Measurements from ENCODE around the gene GPR137.
"Not testable (repeated sequence)": the region's sequence is repeated elsewhere in the genome, so short reads cannot be mapped to it uniquely, and the experiment has no call there.

The GPR137 gene

DNA sequence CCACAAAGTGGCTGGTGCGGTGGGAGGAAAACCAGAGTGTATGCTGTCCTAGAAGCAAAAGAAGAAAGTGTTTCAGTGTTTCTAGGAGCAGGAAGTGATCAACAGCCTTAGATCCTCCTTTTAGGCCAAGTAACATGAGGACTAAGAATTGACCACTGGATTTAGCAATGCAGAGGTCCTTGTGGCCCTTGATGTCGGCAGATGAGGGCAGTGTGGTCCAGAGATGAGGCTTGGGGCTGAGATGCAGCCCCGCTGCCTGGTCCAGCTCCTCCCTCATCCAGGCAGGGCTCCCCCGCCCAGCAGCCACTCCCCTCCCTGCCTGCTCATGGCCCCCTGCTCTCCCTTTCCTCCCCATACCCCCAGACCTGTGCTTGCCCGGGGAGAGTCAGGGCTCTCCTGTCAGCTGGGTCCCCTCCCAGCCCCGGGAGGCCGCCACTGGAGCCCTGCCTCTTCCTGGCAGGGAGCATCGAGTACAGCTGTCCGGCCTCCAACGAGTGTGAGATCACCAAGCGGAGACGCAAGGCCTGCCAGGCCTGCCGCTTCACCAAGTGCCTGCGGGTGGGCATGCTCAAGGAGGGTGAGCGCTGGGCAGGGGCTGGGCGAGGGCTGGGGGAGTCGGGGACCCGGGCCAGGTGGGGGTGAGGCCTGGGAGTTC is 28.0 kb downstream of the GPR137 start:
- no peak overlapping the region for H3K4me3 ChIP-seq
- no peak overlapping the region for H3K27ac ChIP-seq
- H3K36me3 ChIP-seq (ENCODE audit: insufficient read depth, low read length), result peaks cover 5% of the 10 kb centered on the region; the same call in 1 of the 2 replicates
- no peak for TF ChIP-seq EZH2 (IDR thresholded peaks at IDR 0.05)
- TF ChIP-seq FOXP2 (optimal IDR thresholded peaks at IDR 0.05; ENCODE audit: control extremely low read depth, extremely low read length, insufficient read depth), result no peak
- no peak for TF ChIP-seq POLR2AphosphoS5 (IDR thresholded peaks at IDR 0.05; ENCODE audit: borderline replicate concordance, low read depth, low read length)
- DNase-seq (ENCODE audit: low read depth, low spot score), result no peak
- H3K9me3 ChIP-seq (ENCODE audit: low read depth, low read length), result no peaks in the 10 kb centered on the region
- no peak overlapping the region for H3K9ac ChIP-seq (ENCODE audit: insufficient read length)

- Histone ChIP-seq H3K9ac (ENCODE audit: insufficient read length) (no peak overlapping the region), H3K36me3 (ENCODE audit: insufficient read depth, low read length) (peaks cover 5% of the 10 kb centered on the region; the same call in 1 of the 2 replicates), H3K27ac (no peak overlapping the region), H3K4me3 (no peak overlapping the region), H3K9me3 (ENCODE audit: low read depth, low read length) (no peaks in the 10 kb centered on the region)
- DNase-seq (ENCODE audit: low read depth, low spot score), result no peak
- TF ChIP-seq EZH2 (IDR thresholded peaks at IDR 0.05) (no peak), FOXP2 (optimal IDR thresholded peaks at IDR 0.05; ENCODE audit: control extremely low read depth, extremely low read length, insufficient read depth) (no peak), POLR2AphosphoS5 (IDR thresholded peaks at IDR 0.05; ENCODE audit: borderline replicate concordance, low read depth, low read length) (no peak)
Observed at GRCh38 chr11:64314146-64314804, 28.6 kb downstream of the GPR137 start.

- H3K27ac ChIP-seq, result no peak overlapping the region
- H3K36me3 ChIP-seq (ENCODE audit: insufficient read depth, low read length), result peaks cover 5% of the 10 kb centered on the region; the same call in 1 of the 2 replicates
- H3K9ac ChIP-seq (ENCODE audit: insufficient read length), result no peak overlapping the region
- no peaks in the 10 kb centered on the region for H3K9me3 ChIP-seq (ENCODE audit: low read depth, low read length)
- DNase-seq (ENCODE audit: low read depth, low spot score), result no peak
- TF ChIP-seq EZH2 (IDR thresholded peaks at IDR 0.05) (no peak), FOXP2 (optimal IDR thresholded peaks at IDR 0.05; ENCODE audit: control extremely low read depth, extremely low read length, insufficient read depth) (no peak), POLR2AphosphoS5 (IDR thresholded peaks at IDR 0.05; ENCODE audit: borderline replicate concordance, low read depth, low read length) (no peak)
- H3K4me3 ChIP-seq, result no peak overlapping the region
Observed at GRCh38 chr11:64314805-64315561, 29.3 kb downstream of the GPR137 start.

DNA sequence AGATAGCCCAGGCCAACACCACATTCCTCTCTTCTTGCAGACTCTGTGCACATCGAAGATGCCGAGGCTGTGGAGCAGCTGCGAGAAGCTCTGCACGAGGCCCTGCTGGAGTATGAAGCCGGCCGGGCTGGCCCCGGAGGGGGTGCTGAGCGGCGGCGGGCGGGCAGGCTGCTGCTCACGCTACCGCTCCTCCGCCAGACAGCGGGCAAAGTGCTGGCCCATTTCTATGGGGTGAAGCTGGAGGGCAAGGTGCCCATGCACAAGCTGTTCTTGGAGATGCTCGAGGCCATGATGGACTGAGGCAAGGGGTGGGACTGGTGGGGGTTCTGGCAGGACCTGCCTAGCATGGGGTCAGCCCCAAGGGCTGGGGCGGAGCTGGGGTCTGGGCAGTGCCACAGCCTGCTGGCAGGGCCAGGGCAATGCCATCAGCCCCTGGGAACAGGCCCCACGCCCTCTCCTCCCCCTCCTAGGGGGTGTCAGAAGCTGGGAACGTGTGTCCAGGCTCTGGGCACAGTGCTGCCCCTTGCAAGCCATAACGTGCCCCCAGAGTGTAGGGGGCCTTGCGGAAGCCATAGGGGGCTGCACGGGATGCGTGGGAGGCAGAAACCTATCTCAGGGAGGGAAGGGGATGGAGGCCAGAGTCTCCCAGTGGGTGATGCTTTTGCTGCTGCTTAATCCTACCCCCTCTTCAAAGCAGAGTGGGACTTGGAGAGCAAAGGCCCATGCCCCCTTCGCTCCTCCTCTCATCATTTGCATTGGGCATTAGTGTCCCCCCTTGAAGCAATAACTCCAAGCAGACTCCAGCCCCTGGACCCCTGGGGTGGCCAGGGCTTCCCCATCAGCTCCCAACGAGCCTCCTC is 30.2 kb downstream of the GPR137 start:
- DNase-seq (ENCODE audit: low read depth, low spot score); H3K9me3 ChIP-seq (ENCODE audit: low read depth, low read length); H3K36me3 ChIP-seq (ENCODE audit: insufficient read depth, low read length): not testable (repeated sequence)
- peak; percentile 10; the same call in 1 of the 2 replicates for TF ChIP-seq POLR2AphosphoS5 (IDR thresholded peaks at IDR 0.05; ENCODE audit: borderline replicate concordance, low read depth, low read length)
- Histone ChIP-seq H3K9ac (ENCODE audit: insufficient read length) (peak overlapping the region; percentile 97), H3K27ac (peak overlapping the region; percentile 100; the same call in 1 of the 2 replicates), H3K4me3 (peak overlapping the region; percentile 96)

- DNase-seq (ENCODE audit: low read depth, low spot score), result no peak
- Histone ChIP-seq H3K4me3 (peak overlapping the region; percentile 96), H3K9ac (ENCODE audit: insufficient read length) (peak overlapping the region; percentile 97), H3K36me3 (ENCODE audit: insufficient read depth, low read length) (peaks cover 5% of the 10 kb centered on the region; the same call in 1 of the 2 replicates), H3K9me3 (ENCODE audit: low read depth, low read length) (no peaks in the 10 kb centered on the region), H3K27ac (peak overlapping the region; percentile 100)
- TF ChIP-seq POLR2AphosphoS5 (IDR thresholded peaks at IDR 0.05; ENCODE audit: borderline replicate concordance, low read depth, low read length) (no peak), FOXP2 (optimal IDR thresholded peaks at IDR 0.05; ENCODE audit: control extremely low read depth, extremely low read length, insufficient read depth) (no peak), EZH2 (IDR thresholded peaks at IDR 0.05) (no peak)
Observed at GRCh38 chr11:64316672-64317324, 31.1 kb downstream of the GPR137 start.

- H3K27ac ChIP-seq, result peak within 1 kb of the TSS; percentile 100
- H3K9ac ChIP-seq (ENCODE audit: insufficient read length), result peak within 1 kb of the TSS; percentile 97
- peak; percentile 92 for DNase-seq (ENCODE audit: low read depth, low spot score)
- peak within 1 kb of the TSS; percentile 96 for H3K4me3 ChIP-seq
- no peak for TF ChIP-seq EZH2 (IDR thresholded peaks at IDR 0.05)
- peak; percentile 92 for TF ChIP-seq POLR2AphosphoS5 (IDR thresholded peaks at IDR 0.05; ENCODE audit: borderline replicate concordance, low read depth, low read length)
- H3K36me3 ChIP-seq (ENCODE audit: insufficient read depth, low read length), result peaks cover 5% of the 10 kb centered on the region; the same call in 1 of the 2 replicates
- no peaks in the 10 kb centered on the region for H3K9me3 ChIP-seq (ENCODE audit: low read depth, low read length)
Observed at GRCh38 chr11:64317325-64317960, 31.8 kb downstream of the GPR137 start, which contains the start of gene TRMT112. TRMT112 (minus strand) TSS chr11:64317559; CDS start chr11:64317526, 33 bp downstream.

Data from SK-N-MC (cell line).